Stimulated activated CD8-positive, alpha-beta memory T cell treated with anti-CD3 and anti-CD28 coated beads, Interleukin-4, amount 100 ng/mL, for 24 hours (primary cell): Measurements from ENCODE around the gene MEG3.
"Not testable (repeated sequence)": the region's sequence is repeated elsewhere in the genome, so short reads cannot be mapped to it uniquely, and the experiment has no call there.

Source experiments
- DNase-seq: peaks from one replicate; pipeline ENCODE4 v3.0.0-alpha.2; 2020; ENCODE audit warnings: low read depth

Gene MEG3

GRCh38 chr14:100816286-100816949 lies 9.5 kb upstream of the MEG3 start:
- DNase-seq: no peak

- DNase-seq: no peak
These were observed 8.7 kb upstream of the MEG3 start for GRCh38 chr14:100816950-100817901.

- DNase-seq: no peak
These were observed 7.7 kb upstream of the MEG3 start for GRCh38 chr14:100818221-100818699.

- not testable (repeated sequence) for DNase-seq
These were observed 7.0 kb upstream of the MEG3 start for GRCh38 chr14:100818923-100819322.

- no peak for DNase-seq
These were observed 6.5 kb upstream of the MEG3 start for GRCh38 chr14:100819453-100819828.

GRCh38 chr14:100819829-100820475 lies 6.0 kb upstream of the MEG3 start:
- no peak for DNase-seq

- DNase-seq: no peak
These were observed 5.0 kb upstream of the MEG3 start for GRCh38 chr14:100820957-100821356.

GRCh38 chr14:100822013-100822412 lies 3.9 kb upstream of the MEG3 start:
- no peak for DNase-seq

GRCh38 chr14:100822532-100823296 lies 3.2 kb upstream of the MEG3 start:
- DNase-seq: no peak

GRCh38 chr14:100823413-100824080 lies 2.4 kb upstream of the MEG3 start:
- no peak for DNase-seq

GRCh38 chr14:100824091-100824551 lies 1.8 kb upstream of the MEG3 start:
- DNase-seq: no peak

- no peak for DNase-seq
These were observed 811 bp upstream of the MEG3 start for GRCh38 chr14:100824901-100825712.

- no peak for DNase-seq
These were observed 628 bp downstream of the MEG3 start for GRCh38 chr14:100826391-100827100.

- DNase-seq: no peak
These were observed 1.4 kb downstream of the MEG3 start for GRCh38 chr14:100827101-100828021.

- DNase-seq: no peak
These were observed 2.3 kb downstream of the MEG3 start for GRCh38 chr14:100828031-100828769.

- DNase-seq: no peak
These were observed 4.8 kb downstream of the MEG3 start for GRCh38 chr14:100830681-100831080.

GRCh38 chr14:100832311-100832960 lies 6.5 kb downstream of the MEG3 start:
- DNase-seq: no peak
